Stimulated activated CD4-positive, alpha-beta T cell treated with anti-CD3 and anti-CD28 coated beads, Interleukin-4, amount 100 ng/mL, for 4 hours (primary cell): Measurements from ENCODE around the gene RPL37.
"Not testable (repeated sequence)": the region's sequence is repeated elsewhere in the genome, so short reads cannot be mapped to it uniquely, and the experiment has no call there.

Source experiments
- DNase-seq, 2 experiments: peaks; one replicate each; pipeline ENCODE4 v3.0.0-alpha.2; 2020

The RPL37 gene

GRCh38 chr5:40834849-40835787, at the start of gene RPL37:
RPL37 (minus strand) TSS chr5:40835222; CDS start chr5:40835185, 37 bp downstream.
- DNase-seq: peak; percentile 85 to 91

DNA sequence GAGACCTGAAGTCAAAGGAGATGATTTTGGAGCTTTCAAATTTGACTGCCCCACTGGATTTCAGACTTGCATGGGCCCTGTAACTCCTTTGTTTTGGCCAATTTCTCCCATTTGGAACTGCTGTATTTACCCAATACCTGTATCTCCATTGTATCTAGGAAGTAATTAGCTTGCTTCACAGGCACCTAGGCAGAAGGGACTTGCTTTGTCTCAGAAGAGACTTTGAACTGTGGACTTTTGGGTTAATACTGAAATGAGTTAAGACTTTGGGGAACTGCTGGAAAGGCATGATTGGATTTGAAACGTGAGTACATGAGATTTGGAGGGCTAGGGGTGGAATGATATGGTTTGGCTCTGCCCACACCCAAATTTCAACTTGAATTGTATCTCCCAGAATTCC, 48.0 kb upstream of the RPL37 start:
- not testable (repeated sequence) for DNase-seq

DNA sequence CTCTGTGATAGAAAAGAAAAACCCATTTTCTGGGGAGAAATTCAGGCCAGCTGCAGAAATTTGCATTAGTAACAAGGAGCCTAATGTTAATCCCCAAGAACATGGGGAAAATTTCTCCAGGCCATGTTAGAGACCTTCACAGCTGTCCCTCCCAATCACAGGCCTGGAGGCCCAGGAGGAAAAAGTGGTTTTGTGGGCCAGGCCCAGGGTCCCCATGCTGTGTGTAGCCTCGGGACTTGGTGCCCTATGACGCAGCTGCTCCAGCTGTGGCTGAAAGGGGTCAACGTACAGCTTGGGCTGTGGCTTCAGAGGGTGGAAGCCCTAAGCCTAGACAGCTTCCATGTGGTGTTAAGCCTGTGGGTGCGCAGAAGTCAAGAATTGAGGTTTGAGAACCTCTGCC, 47.3 kb upstream of the RPL37 start:
- DNase-seq: no peak

DNA sequence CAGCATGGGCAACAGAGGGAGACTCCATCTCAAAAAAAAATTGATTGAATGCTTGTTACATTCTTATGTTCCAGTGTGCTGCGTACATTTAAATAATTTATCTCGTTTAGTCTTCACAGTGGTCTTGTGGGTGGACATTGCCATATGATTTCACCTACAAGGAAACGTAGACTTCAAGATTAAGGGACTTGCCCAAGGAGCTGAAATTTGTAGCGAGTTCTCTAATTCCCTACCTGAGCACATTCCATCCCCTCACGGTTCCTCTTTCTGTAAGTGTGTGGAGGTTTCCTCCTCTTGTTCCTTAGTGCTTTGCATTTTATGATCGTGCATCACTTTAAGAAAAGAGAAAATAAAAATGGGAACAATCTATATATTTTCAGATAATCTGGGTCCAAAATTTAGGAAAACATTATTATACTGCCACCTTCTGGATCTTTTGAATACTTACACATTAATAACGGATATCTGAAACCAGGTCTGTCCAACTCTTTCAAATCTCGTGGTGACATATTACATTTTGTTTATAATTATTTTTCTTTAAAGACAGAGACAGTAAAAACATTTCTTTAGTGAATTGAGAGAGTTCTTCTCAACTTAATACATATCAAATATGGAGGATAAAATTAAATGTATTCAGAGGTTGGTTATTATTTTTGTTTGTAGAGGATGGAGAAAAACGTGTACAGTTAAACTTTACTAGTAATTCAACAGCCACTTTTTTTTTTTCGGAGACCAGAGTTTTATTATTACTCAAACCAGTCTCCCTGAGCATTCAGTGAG, 44.3 kb upstream of the RPL37 start:
- no peak for DNase-seq

DNA sequence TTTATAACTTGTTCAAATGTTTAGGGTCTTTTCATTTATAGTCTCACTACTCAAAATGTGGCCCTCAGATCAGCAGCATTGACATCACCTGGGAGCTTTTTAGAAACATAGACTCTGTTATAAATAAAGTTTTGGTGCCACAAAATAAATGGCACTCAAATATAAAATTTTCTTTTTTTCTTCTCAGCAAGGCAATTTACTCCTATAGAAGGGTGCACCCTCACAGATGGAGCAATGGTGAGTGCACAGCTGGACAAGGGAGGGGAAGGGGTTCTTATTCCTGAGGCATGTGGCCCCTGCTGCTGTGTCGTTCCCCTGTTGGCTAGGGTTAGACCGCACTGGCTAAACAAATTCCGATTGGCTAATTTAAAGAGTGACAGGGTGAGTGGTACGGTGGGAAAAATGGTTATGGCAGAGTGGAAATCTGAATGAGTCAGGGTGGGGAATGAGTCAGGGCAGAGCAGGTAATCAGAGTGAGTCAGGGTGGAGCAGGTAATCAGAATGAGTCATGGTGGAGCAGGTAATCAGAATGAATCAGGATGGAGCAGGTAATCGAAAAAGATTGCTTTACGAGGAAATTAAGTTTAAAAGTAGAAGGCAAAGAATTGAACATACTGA, 42.5 kb upstream of the RPL37 start:
- DNase-seq: peak in 1 of 2 experiments; percentile 37

- DNase-seq: no peak
Observed at GRCh38 chr5:40875958-40876357, 40.9 kb upstream of the RPL37 start.

- no peak for DNase-seq
Observed at GRCh38 chr5:40873286-40873880, 38.4 kb upstream of the RPL37 start.

DNA sequence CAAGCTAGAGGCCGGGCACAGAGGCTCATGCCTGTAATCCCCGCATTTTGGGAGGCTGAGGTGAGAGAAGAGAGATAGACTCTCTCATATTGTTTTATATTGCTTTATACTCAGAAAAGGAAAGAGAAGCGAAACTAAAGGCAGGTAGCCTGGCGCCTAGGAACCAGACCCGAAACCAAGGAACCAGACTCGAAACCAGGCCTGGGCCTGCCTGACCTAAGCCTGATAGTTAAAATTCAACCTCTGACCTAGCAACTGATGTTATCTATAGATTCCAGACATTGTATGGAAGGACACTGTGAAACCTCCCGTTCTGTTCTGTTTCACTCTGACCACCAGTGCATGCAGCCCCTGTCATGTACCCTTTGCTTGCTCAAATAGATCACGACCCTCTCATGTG, 37.2 kb upstream of the RPL37 start:
- not testable (repeated sequence) for DNase-seq

DNA sequence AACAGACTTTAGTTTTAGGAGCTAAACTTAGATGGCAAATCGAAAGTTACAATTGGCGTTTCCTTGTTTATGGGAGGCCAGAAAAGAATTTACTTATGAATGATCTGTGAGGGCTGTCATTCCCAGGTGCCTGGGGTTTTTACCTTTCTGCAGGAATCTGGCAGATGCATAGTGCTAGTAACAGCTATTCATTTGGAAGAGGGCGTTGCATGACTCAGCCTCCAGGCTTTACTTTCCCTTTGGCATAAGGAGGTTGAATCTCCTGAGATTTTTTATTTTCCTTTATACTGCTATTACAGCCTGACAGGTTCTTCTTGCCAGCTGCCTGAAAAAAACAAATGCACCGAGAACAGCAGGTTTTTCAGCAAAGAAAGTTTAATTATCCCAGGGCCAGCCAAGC, 36.2 kb upstream of the RPL37 start:
- DNase-seq: no peak

DNA sequence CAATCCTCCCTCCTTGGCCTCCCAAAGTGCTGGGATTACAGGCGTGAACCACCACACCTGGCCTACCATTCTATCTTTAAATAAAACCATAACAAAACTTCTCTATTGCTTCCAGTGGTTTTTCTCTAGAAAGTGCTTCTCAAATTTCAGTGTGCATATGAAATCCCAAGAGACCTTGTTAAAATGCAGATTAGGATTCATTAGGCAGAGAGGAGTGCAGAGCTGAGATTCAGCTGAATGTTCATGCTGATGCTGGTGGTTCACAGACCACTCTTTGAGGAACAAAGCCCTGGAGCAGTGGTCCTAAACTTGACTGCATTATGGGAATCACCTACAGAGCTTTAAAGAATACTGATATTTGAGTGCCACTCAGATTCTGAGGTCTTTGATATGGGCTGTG, 34.4 kb upstream of the RPL37 start:
- DNase-seq: no peak

GRCh38 chr5:40866844-40867243, 31.8 kb upstream of the RPL37 start:
- DNase-seq: no peak

DNA sequence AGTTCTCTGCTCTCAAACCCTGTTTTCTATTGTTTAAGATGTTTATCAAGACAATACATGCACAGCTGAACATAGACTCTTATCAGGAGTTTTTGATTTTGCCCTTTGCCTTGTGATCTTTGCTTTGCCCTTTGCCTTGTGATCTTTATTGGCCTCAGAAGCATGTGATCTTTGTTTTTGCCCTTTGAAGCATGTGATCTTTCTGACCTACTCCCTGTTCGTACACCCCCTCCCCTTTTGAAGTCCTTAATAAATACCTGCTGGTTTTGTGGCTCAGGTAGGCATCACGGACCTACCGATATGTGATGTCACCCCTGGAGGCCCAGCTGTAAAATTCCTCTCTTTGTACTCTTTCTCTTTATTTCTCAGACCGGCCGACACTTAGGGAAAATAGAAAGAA, 30.0 kb upstream of the RPL37 start:
- DNase-seq: not testable (repeated sequence)

GRCh38 chr5:40860711-40861110, 25.7 kb upstream of the RPL37 start:
- DNase-seq: no peak

GRCh38 chr5:40853632-40854192, 18.7 kb upstream of the RPL37 start:
- DNase-seq: no peak

DNA sequence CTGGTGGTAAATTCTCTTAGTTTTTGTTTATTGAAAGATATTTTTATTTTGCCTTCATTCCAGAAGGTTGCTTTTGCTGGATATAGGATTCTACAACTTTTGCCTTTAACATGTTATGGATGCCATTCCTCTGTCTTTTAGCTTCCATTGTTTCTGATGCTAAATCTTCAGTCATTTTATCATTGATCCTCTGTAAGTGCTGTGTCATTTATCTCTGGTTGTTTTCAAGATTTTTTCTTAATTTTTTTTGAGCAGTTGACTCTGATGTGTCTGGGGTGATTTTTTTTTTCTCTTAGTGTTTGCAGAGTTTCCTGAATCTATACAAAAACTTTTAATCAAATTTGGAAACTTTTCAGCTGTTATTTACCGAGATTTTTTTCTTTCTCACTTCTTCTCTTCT, 12.5 kb upstream of the RPL37 start:
- no peak for DNase-seq

GRCh38 chr5:40846371-40846770, 11.3 kb upstream of the RPL37 start:
- no peak for DNase-seq

GRCh38 chr5:40844565-40844964, 9.5 kb upstream of the RPL37 start:
- DNase-seq: no peak

DNA sequence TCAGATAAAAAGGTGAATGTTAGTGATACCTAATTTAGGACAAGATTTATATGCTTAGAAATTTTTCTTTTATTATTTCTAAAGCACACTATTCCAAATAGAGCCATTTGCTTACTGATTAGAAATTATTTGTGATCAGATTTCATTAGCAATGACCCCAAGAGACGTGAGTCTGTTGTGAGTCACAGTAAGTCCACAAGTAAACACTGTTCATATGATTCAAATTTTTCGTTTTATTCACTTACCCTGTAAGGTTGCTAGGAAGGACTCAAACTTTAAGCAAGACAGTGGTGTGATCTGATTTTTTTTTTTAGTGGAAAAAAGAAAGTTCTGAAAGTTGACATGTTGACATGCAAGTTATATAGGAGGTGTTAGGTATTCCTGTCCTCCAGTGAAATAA, 7.3 kb upstream of the RPL37 start:
- DNase-seq: no peak

DNA sequence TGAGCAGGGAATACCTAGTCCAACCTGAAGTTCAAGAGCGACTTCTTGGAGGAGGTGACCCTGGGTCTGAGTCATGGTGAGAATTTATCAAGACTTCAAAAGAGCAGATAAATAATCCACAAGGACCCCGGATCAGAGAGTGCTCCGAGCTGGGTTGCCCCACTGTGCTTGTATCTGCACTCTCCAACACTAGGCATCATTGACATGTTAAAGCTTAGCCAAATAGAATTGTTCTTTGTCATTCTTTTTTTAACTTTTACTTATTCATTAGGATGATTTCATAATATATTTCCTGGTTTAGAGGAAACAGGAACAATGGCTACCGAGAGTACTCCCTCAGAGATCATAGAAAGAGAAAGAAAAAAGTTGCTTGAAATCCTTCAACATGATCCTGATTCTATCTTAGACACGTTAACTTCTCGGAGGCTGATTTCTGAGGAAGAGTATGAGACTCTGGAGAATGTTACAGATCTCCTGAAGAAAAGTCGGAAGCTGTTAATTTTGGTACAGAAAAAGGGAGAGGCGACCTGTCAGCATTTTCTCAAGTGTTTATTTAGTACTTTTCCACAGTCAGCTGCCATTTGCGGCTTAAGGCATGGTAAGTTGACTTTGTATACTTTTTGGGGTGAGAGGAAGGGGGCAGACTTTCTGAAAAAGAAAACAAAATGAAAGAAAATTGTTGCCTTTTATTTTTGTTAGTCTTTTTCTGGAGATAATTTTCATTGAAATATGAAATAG, 6.2 kb upstream of the RPL37 start, which contains the start of gene CARD6:
CARD6 (plus strand) TSS at position 300 of the 738 bp plus-strand sequence; CDS start at position 316, 16 bp downstream.
- DNase-seq: no peak

GRCh38 chr5:40838086-40838485, 3.1 kb upstream of the RPL37 start:
- DNase-seq: no peak

DNA sequence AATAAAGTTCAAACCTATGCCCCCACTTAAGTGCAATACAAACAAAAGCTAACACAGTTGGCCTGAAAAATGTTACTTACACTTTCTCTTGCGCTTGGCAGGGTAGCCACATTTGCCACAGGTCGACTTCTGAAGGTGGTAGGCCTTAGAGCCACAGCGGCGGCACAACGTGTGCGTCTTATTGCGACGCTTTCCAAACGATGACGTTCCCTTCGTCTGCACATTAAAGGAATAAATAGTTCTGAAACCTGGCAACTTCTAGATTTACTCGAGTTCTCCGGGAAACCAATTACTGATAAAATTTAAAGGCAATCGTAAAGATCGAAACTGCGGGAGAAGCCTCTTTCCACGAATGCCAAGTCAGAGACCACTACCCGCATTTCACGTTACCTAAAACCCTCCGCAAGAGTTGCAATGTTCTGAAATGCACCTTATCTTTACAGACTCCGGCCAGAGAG, 602 bp downstream of the RPL37 start:
- peak in 1 of 2 experiments; percentile 38 for DNase-seq
